DOHH2 (cell line): ENCODE measurements around the gene CFAP46.

Source experiments
- EZH2phosphoT487 ChIP-seq: fragments of 200-600 bp; sonication (generic); IDR thresholded peaks from 2 replicates; pipeline ENCODE4 v1.6.1; 2017; ENCODE audit warnings: borderline replicate concordance, mild to moderate bottlenecking, antibody characterized with exemption, low read length, moderate library complexity, mixed read lengths
- TF ChIP-seq, protein P1 (sequence below): fragments of 200-600 bp; sonication (generic); IDR thresholded peaks from one replicate; pipeline ENCODE4 v1.5.1; 2014; ENCODE audit warnings: antibody characterized with exemption, mild to moderate bottlenecking, low read depth, low read length; ENCODE audit not compliant: poor library complexity, severe bottlenecking

DNA sequence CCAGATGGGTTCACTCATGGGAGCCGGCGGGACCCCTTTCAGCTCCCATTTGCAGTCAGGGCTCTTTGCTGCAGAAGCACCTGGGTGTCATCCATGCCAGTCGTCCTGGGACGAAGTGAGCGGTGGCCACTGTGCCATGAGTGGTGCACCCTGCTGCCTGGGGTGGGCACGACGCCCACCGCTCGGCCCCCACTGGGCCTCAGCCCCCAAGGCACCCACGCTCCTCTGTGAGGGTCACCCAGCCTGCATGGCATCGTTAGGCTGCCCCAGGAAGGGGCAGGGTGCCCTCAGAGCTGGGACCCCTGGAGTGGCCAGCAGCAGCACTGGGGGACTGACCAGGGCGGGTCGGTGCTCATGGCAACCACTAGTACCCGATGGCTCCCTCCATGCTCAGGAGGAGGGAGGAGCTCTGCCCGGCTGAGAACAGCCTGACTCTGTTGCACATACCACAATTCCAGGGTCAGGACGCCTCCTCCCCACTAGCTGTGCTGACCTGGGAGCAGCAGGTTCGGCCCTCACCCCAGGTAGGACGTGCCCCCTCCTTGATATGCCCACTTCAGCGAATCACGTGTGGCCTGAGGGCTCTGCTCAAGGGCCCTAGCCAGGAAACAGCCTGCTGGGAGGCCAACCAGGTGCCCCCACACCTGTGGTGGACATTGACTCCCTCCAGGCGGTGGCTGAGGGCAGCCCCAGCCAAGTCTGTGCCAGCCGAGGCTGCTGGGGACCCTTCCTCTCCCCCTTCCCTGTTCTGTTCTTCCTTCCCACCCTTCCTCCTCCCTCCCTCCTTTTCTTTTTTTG, 28.5 kb upstream of the CFAP46 start:
- TF ChIP-seq EZH2phosphoT487: no peak
- TF ChIP-seq, protein P1, sequence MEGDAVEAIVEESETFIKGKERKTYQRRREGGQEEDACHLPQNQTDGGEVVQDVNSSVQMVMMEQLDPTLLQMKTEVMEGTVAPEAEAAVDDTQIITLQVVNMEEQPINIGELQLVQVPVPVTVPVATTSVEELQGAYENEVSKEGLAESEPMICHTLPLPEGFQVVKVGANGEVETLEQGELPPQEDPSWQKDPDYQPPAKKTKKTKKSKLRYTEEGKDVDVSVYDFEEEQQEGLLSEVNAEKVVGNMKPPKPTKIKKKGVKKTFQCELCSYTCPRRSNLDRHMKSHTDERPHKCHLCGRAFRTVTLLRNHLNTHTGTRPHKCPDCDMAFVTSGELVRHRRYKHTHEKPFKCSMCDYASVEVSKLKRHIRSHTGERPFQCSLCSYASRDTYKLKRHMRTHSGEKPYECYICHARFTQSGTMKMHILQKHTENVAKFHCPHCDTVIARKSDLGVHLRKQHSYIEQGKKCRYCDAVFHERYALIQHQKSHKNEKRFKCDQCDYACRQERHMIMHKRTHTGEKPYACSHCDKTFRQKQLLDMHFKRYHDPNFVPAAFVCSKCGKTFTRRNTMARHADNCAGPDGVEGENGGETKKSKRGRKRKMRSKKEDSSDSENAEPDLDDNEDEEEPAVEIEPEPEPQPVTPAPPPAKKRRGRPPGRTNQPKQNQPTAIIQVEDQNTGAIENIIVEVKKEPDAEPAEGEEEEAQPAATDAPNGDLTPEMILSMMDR: no peak
